ELF-1 (cell line): ENCODE data around the gene NPSR1.
"Not testable (repeated sequence)": the region's sequence is repeated elsewhere in the genome, so short reads cannot be mapped to it uniquely, and the experiment has no call there.

Experiments
- DNase-seq: peaks from one replicate; pipeline ENCODE4 v3.0.0-alpha.2; 2016; ENCODE audit warnings: low read depth, low spot score

NPSR1 gene

GRCh38 chr7:34657632-34658268 is at the start of gene NPSR1:
Gene NPSR1 (plus strand): TSS chr7:34658218. CDS start chr7:34658413, 195 bp downstream.
- DNase-seq = no peak

- peak; percentile 47 for DNase-seq
These were observed 45.4 kb upstream of the NPSR1 start for GRCh38 chr7:34612661-34613060.

GRCh38 chr7:34620425-34620824 is 37.6 kb upstream of the NPSR1 start:
- DNase-seq = no peak

GRCh38 chr7:34622182-34622581 is 35.8 kb upstream of the NPSR1 start:
- DNase-seq = peak; percentile 7

GRCh38 chr7:34622771-34623250 is 35.2 kb upstream of the NPSR1 start:
- no peak for DNase-seq

- not testable (repeated sequence) for DNase-seq
These were observed 29.4 kb upstream of the NPSR1 start for GRCh38 chr7:34628618-34629017.

- no peak for DNase-seq
These were observed 5.2 kb upstream of the NPSR1 start for GRCh38 chr7:34652809-34653208.

- DNase-seq = no peak
These were observed 4.2 kb upstream of the NPSR1 start for GRCh38 chr7:34653787-34654186.

GRCh38 chr7:34655384-34655783 is 2.6 kb upstream of the NPSR1 start:
- no peak for DNase-seq

- no peak for DNase-seq
These were observed 2.0 kb upstream of the NPSR1 start for GRCh38 chr7:34656041-34656440.

GRCh38 chr7:34659472-34660075 is 1.6 kb downstream of the NPSR1 start:
- no peak for DNase-seq

- DNase-seq = peak; percentile 30
These were observed 4.2 kb downstream of the NPSR1 start for GRCh38 chr7:34662058-34662708.

- DNase-seq = no peak
These were observed 6.7 kb downstream of the NPSR1 start for GRCh38 chr7:34664755-34665154.

- DNase-seq = no peak
These were observed 14.4 kb downstream of the NPSR1 start for GRCh38 chr7:34672430-34672829.

GRCh38 chr7:34673066-34673465 is 15.0 kb downstream of the NPSR1 start:
- DNase-seq = no peak

GRCh38 chr7:34675749-34676374 is 17.8 kb downstream of the NPSR1 start:
- no peak for DNase-seq

GRCh38 chr7:34677491-34677890 is 19.5 kb downstream of the NPSR1 start:
- no peak for DNase-seq

GRCh38 chr7:34687529-34687928 is 29.5 kb downstream of the NPSR1 start:
- no peak for DNase-seq

- no peak for DNase-seq
These were observed 38.4 kb downstream of the NPSR1 start for GRCh38 chr7:34696415-34696814.

GRCh38 chr7:34709771-34710170 is 51.8 kb downstream of the NPSR1 start:
- no peak for DNase-seq

- peak; percentile 4 for DNase-seq
These were observed 60.8 kb downstream of the NPSR1 start for GRCh38 chr7:34718867-34719266.

GRCh38 chr7:34719636-34720035 is 61.6 kb downstream of the NPSR1 start:
- no peak for DNase-seq
